IPS-18c (cell line): Measurements from ENCODE around the gene COL23A1.
"Not testable (repeated sequence)": the region's sequence is repeated elsewhere in the genome, so short reads cannot be mapped to it uniquely, and the experiment has no call there.

ENCODE experiments used
- H3K4me3 ChIP-seq: 2 replicates; pipeline ENCODE4 v1.7.0; 2013; ENCODE audit warnings: low read depth, mild to moderate bottlenecking, low read length, moderate library complexity; ENCODE audit not compliant: insufficient read depth
- H3K9me3 ChIP-seq: one replicate; pipeline ENCODE4 v1.6.1; 2013; ENCODE audit warnings: mild to moderate bottlenecking, low read length, moderate library complexity; ENCODE audit not compliant: control insufficient read depth, insufficient read depth

The COL23A1 gene

GRCh38 chr5:178306430-178307225 is 283.6 kb downstream of the COL23A1 start:
- Histone ChIP-seq H3K9me3 (no peaks in the 10 kb centered on the region), H3K4me3 (no peak overlapping the region)

DNA sequence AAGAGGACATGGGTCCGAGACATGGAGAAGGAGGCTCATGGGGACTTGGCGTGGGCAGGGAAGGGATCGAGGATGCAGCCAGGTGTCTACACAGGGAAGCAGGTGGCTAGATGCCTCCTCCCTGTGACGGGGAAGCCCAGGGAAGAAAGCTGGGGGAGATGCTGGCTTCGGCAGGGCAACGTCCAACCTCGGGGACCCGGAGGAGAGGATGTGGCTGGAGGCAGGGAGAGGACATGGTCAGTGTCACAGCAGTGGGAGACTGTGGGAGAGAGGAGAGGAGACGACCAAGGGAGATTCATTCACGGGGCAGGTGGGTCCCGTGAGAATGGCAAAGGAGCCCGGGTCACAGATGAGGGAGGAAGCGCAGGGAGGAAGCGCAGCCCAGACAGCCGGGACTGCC is 284.4 kb downstream of the COL23A1 start:
- no peak overlapping the region for H3K4me3 ChIP-seq
- H3K9me3 ChIP-seq: peaks cover 3% of the 10 kb centered on the region

GRCh38 chr5:178304761-178305645 is 285.2 kb downstream of the COL23A1 start:
- H3K4me3 ChIP-seq: no peak overlapping the region
- H3K9me3 ChIP-seq: peaks cover 3% of the 10 kb centered on the region

DNA sequence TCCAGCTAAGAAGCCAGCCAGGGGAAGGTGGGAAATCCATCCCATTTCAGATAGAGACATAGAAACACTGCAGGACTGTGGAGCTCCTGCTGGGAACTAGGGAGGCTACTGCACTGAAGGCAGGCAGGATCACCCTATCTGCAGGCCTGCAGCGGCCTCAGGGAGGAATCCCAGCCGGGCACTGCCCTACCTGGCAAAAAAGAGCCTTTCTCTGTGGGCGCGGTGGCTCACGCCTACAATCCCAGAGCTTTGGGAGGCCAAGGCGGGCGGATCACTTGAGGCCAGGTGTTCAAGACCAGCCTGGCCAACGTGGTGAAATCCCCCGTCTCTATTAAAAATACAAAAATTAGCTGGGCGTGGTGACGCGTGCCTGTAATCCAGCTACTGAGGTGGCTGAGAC is 286.2 kb downstream of the COL23A1 start:
- no peak overlapping the region for H3K4me3 ChIP-seq
- H3K9me3 ChIP-seq: peaks cover 3% of the 10 kb centered on the region

- H3K9me3 ChIP-seq, H3K4me3 ChIP-seq: not testable (repeated sequence)
Measured at GRCh38 chr5:178302321-178302720, 287.9 kb downstream of the COL23A1 start.

DNA sequence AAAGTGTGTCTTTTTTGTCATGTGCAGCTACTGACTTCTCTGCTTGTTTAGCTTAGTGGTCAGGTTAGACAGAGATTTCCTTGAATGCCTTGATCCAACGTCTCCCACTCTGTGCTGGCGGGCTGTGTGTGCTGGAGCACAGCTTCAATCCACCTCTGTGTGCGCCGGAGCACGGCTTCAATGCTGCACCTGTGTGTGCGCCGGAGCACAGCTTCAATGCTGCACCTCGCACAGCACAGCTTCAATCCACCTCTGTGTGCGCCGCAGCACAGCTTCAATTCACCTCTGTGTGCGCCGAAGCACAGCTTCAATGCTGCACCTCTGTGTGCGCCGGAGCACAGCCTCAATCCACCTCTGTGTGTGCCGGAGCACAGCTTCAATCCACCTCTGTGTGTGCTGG is 288.6 kb downstream of the COL23A1 start:
- Histone ChIP-seq H3K9me3 (peaks cover 3% of the 10 kb centered on the region), H3K4me3 (no peak overlapping the region)

DNA sequence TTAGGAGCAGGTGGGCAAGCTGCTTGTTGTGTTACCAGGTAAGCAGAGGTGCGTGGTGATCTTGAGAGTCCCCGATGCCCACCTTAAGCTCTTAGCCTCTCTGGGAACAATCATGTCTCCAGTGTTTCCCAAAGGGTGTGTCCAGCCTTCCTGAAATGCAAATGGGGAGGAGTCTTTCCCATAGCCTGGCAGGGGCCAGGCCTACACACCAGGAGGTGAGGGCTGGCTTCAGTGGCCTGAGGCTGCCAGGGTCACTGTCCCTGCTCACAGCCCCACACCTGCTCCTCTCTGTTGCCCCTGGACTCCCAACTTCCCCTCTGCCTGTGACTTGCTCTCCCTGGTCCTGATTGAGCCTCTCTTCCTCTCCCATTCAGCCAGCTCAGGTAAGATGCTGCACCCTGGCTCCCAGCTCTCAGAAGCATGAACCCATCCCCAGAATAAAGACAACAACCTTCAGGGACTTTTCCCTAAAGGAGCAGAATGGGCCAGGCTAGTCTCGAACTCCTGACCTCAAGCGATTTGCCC is 291.8 kb downstream of the COL23A1 start:
- peaks cover 3% of the 10 kb centered on the region for H3K9me3 ChIP-seq
- H3K4me3 ChIP-seq: no peak overlapping the region

DNA sequence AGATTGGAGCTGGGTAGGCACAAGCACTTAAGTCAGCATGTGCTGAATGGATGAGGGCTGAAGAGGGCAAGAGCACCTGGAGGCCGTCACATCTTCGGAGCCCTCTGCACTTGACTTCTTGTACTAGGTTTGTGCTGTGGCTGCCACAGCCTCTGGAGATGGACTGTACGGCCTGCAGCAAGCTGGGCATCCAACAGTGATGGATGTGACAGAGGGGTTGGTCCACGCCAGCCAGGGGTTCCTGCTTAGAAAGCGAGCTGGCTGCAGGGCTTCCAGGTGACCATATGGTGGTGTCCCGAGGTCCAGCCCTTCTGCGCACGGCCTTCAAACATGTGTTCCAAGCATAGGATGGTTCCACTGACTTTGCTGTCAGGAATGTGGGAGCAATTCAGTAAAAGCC is 292.4 kb downstream of the COL23A1 start:
- peaks cover 3% of the 10 kb centered on the region for H3K9me3 ChIP-seq
- H3K4me3 ChIP-seq: no peak overlapping the region

GRCh38 chr5:178296066-178296465 is 294.1 kb downstream of the COL23A1 start:
- no peak overlapping the region for H3K4me3 ChIP-seq
- peaks cover 3% of the 10 kb centered on the region for H3K9me3 ChIP-seq

DNA sequence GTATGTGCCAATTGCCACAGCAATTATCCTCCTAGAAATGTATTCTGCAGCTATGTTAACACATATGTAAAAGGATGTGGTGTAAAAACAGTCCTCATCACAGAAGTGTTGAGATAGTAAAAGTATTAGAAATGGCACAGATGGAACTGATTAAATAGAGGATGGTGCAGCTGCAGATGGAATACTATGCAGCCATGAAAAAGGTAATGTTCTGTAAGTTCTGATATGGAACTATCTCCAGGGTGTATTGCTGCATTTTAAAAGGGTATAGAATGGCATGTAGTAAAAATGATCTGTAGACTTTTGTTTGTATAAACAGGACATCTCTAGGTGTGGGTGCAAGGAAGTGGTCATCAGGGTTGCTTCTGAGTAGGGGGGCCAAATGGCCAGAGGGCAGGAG is 294.6 kb downstream of the COL23A1 start:
- no peak overlapping the region for H3K4me3 ChIP-seq

DNA sequence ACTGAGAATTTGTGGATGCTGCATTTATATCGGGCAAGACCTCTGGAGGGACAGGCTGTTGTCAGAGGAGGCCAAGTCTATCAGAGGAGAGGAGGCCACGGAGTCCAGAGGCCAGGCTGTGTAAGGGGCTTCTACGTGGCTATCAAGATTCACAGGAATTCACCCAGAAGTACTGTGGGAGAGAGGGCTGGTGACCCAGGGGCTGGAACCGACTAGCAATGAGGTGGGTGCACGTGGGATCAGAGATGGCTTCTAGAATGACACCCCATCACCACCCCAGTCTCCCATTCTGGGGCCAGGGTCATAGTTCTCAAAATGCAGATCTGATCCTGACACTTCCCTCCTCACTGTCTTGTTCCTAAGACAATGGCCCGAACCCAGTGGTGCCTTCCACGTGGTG is 296.4 kb downstream of the COL23A1 start:
- Histone ChIP-seq H3K4me3 (no peak overlapping the region), H3K9me3 (no peaks in the 10 kb centered on the region)

More for the DNA sequence above, 294.6 kb downstream of the COL23A1 start:
- no peaks in the 10 kb centered on the region for H3K9me3 ChIP-seq

- H3K9me3 ChIP-seq: no peaks in the 10 kb centered on the region
- H3K4me3 ChIP-seq: no peak overlapping the region
Measured at GRCh38 chr5:178293400-178293799, 296.8 kb downstream of the COL23A1 start.

DNA sequence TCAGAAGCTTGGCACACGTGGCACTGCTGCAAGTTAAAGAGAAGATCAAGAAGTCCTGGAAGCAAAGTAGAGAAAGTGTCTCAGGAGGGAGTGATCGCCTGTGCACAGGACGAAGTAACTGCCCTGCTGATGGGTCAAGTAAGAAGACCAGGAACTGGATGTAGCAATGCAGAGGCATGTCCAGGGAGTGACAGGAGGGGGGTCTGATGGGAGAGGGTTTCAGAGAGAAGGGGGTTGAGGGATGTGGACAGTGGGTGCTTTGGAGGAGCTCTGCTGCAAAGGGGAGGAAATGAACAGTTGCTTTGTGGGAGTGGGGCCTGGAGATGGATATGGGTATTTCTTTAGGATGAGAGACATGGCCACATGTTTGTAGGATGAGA is 297.4 kb downstream of the COL23A1 start:
- H3K9me3 ChIP-seq: no peaks in the 10 kb centered on the region
- no peak overlapping the region for H3K4me3 ChIP-seq

DNA sequence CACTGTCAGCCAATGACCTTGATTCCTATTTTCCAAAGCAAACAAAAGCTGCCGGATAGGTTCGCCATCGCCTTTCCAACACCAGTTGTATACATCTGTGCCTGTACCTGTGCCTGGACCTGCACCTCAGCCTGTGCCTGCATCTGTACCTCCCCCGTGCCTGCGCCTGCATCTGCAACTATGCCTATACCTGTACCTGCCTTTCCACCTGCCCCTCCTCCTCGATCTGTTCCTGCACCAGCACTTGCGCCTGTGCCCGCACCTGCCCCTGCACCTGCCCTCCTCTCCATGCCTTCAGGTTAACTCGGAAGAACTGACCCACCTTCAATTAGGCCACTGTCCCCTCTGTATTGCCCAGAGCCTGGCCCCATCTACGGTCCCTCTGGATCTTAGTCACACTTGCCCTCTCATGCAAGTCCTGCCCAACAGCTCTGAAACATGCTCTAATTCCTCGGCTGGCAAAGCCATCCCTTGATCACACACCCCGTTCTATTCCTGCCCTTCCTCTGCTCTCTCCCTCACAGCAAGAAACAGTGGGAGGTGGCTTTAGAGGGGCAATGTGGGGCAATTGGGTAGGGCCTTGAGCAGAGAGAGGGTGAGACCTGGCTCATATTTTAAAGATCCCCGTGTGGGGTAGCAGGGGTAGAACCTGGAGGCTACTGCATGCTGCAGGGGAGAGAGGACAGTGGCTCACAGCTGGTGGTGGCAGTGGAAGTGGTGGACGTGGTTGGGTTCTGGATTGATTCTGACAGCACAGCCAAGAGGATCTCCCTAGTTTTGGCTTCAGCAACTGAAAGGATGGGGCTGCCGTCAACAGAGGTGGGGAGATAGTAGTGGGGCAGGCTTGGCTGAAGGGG is 298.0 kb downstream of the COL23A1 start:
- H3K9me3 ChIP-seq: no peaks in the 10 kb centered on the region
- H3K4me3 ChIP-seq: no peak overlapping the region

DNA sequence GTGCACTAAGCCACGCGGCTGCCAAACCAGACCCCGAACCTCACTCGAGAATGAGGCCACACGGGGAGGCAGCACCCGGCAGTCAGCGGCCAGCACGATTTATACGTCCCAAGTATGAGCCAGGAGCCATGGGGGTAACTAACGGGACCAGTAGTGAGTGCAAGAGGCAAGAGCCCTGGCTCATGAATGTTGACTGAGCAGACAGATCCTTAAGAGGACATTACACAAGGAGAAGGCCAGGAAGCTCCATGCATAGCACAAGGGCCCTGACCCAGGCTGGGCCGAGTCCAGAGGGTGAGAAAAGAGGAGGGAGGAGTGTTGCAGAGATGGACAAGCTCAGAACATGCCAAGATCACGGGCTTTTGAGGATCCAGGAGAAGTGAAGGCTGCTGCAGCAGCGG is 299.0 kb downstream of the COL23A1 start:
- Histone ChIP-seq H3K4me3 (no peak overlapping the region), H3K9me3 (no peaks in the 10 kb centered on the region)

DNA sequence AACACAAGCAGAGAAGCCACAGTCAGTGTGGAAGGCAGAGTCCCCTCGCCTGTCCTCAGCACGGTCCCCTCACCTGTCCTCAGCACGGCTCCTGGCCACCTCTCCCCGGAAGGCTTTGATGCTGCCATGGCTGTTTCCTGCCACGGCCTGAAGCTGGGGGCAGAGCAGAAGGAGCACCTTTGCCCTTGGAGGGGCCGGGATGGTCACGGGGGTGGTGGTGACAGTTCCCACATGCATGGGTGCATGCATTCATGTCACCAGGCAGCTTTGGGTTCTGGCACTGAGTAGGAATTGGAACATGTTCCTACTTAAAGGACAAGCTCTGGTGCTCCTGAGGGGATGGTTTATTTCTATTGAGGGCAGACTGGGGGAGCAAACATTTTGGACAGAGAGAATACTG is 299.8 kb downstream of the COL23A1 start:
- H3K9me3 ChIP-seq: no peaks in the 10 kb centered on the region
- H3K4me3 ChIP-seq: no peak overlapping the region

GRCh38 chr5:178289438-178289837 is 300.8 kb downstream of the COL23A1 start:
- Histone ChIP-seq H3K9me3 (no peaks in the 10 kb centered on the region), H3K4me3 (no peak overlapping the region)
